22Rv1 (cell line): ENCODE data around the gene CD99.

Source experiments
- H3K27ac ChIP-seq: fragments of 450-650 bp; 2 replicates; pipeline ENCODE4 v1.5.1; 2017
- CTCF ChIP-seq: fragments of 450-650 bp; IDR thresholded peaks from 2 replicates; pipeline ENCODE4 v1.5.1; 2017; ENCODE audit warnings: mild to moderate bottlenecking
- ZFX ChIP-seq: fragments of 450-650 bp; IDR thresholded peaks from 2 replicates; pipeline ENCODE4 v1.6.1; 2017; ENCODE audit warnings: antibody characterized with exemption, borderline replicate concordance

Gene CD99

GRCh38 chrX:2701600-2701999 lies 10.5 kb downstream of the CD99 start:
- TF ChIP-seq ZFX: no peak
- TF ChIP-seq CTCF: no peak
- no peak overlapping the region for H3K27ac ChIP-seq

DNA sequence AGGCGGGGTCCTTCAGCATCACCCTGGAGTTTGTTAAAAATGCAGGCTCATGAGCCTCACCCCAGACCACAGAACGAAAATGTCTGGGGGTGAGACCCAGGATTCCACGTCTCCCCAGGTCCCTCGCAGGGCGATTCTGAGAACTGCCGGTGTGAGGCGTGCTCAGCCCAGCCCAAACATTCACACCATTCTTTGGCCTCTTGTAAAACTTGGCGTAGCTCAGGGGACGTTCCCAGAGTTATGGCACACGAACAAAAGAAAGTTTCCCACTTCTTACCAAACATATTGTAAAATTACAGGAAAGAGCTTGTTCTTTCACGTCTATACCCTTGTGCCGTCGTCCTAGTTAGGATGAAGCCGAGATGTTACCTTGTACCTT lies 12.9 kb downstream of the CD99 start:
- TF ChIP-seq ZFX (no peak), CTCF (no peak)
- H3K27ac ChIP-seq: no peak overlapping the region

DNA sequence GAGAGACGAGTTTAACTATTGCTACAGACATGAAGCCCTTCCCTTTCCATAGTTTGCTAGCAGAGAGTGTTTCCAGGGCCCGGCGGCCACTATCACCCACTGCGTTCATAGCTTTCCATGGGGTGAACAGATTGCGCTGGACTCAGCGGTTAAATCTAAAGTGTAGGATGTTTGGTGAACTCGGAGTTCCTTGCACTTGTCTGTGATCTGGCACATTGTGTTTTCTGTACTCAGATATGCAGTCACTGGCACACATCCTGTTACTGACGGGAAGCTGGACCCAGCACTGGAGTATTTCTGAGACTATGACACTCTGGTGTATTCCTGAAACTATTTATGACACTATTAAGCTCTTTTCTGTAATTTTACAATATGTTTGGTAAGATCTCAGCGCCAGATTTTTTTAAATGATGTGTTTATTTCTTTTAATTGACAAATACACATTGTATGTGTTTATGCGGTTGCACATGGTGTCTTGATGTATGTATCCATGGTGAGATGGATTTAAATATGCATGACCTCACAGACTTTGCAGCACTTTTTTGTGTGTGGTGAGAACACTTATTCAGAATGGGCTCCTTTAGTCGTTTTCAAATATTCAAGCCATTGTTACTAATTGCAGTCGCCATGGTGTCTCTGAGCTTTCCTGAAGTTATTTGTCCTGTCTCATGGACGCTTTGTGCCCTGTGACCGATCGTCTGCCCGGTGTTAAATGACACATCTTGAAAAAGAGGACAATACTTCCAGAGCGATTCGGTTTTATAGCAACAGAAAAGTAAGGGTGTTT lies 14.1 kb downstream of the CD99 start:
- no peak for TF ChIP-seq ZFX
- TF ChIP-seq CTCF: no peak
- no peak overlapping the region for H3K27ac ChIP-seq

GRCh38 chrX:2707334-2707760 lies 16.3 kb downstream of the CD99 start:
- no peak overlapping the region for H3K27ac ChIP-seq
- TF ChIP-seq CTCF (no peak), ZFX (no peak)

DNA sequence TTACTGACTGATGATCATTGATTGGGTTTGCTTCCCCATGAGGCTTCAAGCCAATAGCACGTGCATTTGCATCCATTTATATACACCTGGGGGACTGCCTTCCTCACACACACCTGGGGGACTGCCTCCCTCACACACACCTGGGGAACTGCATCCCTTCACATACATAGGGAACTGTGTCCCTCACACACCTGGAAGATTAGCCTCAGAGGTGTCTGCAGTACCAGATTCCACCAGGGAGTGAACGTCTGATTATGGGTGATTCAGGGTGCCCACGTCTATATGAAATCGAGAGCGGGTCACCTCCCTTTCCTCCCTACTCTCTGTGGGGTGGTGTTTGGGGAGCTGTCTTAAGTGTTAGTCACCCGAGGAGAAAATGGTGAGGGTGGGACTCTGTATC lies 16.9 kb downstream of the CD99 start:
- no peak overlapping the region for H3K27ac ChIP-seq

GRCh38 chrX:2708592-2709188 lies 17.6 kb downstream of the CD99 start:
- TF ChIP-seq CTCF (no peak), ZFX (no peak)
- no peak overlapping the region for H3K27ac ChIP-seq

More for the DNA sequence above, 16.9 kb downstream of the CD99 start:
- no peak for TF ChIP-seq ZFX
- no peak for TF ChIP-seq CTCF

- no peak overlapping the region for H3K27ac ChIP-seq
- no peak for TF ChIP-seq CTCF
- TF ChIP-seq ZFX: no peak
Measured at GRCh38 chrX:2709556-2709955, 18.5 kb downstream of the CD99 start.
